ENCODE data around the gene PAPSS1.

PAPSS1 gene

DNA sequence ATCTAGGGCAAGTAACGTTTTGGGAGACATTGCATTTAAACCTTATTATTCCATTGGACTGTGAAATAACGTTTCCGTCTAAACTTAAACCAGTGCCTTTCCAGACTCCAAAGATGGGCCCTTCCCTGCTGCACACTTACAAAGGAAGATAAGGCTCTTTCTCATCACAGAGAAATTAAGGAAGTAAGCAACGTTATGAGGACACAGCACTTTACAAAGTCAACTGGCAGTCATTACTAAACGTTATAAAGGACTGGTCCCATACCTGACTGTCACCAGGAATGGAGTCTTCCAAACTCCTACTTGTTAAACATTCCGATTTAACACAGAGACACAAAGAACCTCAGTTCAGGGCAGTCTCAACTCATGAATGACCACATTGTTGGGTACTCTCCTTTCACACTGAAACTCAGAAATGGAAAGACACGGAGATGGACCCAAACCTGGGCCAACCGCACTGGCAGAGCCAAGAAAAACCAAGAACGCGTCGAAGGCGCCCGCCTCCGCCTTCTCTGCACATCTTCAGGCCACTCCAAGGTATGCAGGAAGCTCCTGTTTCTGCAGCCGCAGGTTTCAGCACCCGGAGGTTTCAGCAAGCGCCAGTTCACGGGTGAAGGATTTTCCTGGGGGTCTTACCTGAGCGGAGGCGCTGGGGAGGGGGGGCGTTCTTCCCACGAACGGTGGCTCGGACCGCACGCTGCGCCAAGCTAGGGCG is 670 bp downstream of the PAPSS1 start:
- Histone ChIP-seq H3K27me3 (ENCODE audit: control insufficient read depth, insufficient read depth, low read length) (no peaks in the 10 kb centered on the region), H3K4me3 (ENCODE audit: low read length) (peak overlapping the region; percentile 66), H3K9ac (ENCODE audit: low read length) (peak overlapping the region; percentile 2), H3K27ac (ENCODE audit: low read depth, low read length) (peak overlapping the region; percentile 47), H3K4me1 (ENCODE audit: control insufficient read depth, insufficient read depth, low read length) (peaks cover 7% of the 10 kb centered on the region), H3K36me3 (ENCODE audit: control insufficient read depth, insufficient read depth, low read length) (no peaks in the 10 kb centered on the region)

DNA sequence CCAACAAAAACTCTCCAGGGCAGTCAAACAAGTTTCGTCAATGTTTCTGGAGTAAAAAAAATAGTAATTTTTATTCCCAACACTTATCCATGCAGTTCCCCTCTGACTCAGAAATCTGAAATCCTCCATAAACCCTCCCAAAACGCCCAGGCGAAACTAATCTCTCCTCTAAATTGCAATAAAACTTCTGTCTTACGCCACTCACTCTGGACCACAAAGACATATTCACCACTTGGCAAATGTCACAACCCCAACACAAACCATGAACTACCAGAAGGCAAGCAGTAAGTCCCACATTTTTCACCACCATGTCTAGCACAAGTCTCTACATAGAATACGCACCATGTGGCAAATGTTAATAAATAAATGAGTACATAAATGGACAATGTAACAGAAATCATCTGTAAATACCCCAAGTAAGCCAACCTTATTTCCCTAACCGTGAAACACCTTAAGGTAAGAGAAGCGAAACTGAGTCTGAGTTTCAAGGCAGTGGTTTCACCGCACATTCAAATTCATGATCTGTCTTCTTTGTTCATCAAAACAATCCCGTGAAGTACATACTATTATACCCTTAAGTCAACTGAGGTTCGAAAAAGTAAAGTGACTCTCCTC is 1.6 kb downstream of the PAPSS1 start:
- Histone ChIP-seq H3K9ac (ENCODE audit: low read length) (no peak overlapping the region), H3K4me1 (ENCODE audit: control insufficient read depth, insufficient read depth, low read length) (peaks cover 7% of the 10 kb centered on the region), H3K27me3 (ENCODE audit: control insufficient read depth, insufficient read depth, low read length) (no peaks in the 10 kb centered on the region), H3K36me3 (ENCODE audit: control insufficient read depth, insufficient read depth, low read length) (no peaks in the 10 kb centered on the region), H3K4me3 (ENCODE audit: low read length) (peak overlapping the region; percentile 41), H3K27ac (ENCODE audit: low read depth, low read length) (no peak overlapping the region)

DNA sequence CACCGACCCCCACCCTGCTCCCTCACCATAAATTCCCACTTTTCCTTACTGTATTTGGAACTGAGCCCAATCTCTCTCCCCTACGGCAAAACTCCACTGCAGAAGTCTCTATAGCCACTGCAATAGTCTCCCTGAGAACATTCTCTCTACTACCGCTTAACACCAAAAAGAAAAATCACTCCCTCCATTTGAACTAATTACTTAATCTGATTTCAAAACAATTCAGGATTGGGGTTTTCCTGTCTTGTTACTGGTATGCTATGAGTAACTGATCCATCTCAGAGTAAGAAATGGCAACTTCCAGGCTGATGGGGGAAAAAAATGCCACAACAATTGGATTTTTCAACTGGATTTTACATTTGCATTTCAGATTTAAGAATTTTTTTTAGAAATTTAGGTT is 5.8 kb downstream of the PAPSS1 start:
- no peak overlapping the region for H3K9ac ChIP-seq (ENCODE audit: low read length)
- no peak overlapping the region for H3K27ac ChIP-seq (ENCODE audit: low read depth, low read length)
- no peaks in the 10 kb centered on the region for H3K27me3 ChIP-seq (ENCODE audit: control insufficient read depth, insufficient read depth, low read length)
- peaks cover 7% of the 10 kb centered on the region for H3K4me1 ChIP-seq (ENCODE audit: control insufficient read depth, insufficient read depth, low read length)
- H3K36me3 ChIP-seq (ENCODE audit: control insufficient read depth, insufficient read depth, low read length) = no peaks in the 10 kb centered on the region
- no peak overlapping the region for H3K4me3 ChIP-seq (ENCODE audit: low read length)

DNA sequence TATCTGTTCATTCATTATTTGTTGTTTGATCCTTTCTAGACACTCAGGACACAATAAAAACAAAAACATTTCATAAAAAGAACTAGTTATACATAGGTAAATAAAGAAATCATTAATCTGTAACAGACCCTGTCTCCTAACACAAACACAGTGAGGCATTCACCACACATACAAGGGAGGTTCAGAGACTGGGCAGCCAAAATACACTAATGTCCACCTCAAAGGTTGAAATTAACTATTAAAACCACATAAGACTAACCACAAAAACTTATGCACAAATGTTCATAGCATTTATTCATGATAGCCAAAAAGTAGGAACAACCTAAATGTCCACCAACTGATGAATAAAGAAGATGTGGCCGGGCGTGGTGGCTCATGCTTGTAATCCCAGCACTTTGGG is 7.8 kb downstream of the PAPSS1 start:
- Histone ChIP-seq H3K9ac (ENCODE audit: low read length) (no peak overlapping the region), H3K4me1 (ENCODE audit: control insufficient read depth, insufficient read depth, low read length) (no peaks in the 10 kb centered on the region), H3K36me3 (ENCODE audit: control insufficient read depth, insufficient read depth, low read length) (no peaks in the 10 kb centered on the region), H3K27ac (ENCODE audit: low read depth, low read length) (no peak overlapping the region), H3K27me3 (ENCODE audit: control insufficient read depth, insufficient read depth, low read length) (no peaks in the 10 kb centered on the region), H3K4me3 (ENCODE audit: low read length) (no peak overlapping the region)

DNA sequence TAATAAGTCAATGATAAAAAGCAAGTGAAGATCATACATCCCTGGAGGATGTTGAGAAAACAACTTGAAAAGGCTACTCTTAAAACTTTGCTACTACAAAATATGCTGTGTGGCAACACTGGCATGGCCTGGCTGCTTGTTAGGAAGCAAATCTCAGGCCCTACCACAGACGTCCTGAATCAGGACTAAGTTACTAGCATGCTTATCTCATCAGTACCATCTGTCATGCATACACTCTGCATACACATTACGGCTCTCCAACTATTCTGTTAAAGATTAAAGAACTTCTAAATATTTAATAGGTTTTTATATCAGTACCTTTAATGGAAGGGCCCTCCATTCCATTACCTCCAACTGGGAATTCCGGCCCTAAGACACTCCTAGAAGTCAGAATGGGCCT is 8.2 kb downstream of the PAPSS1 start:
- Histone ChIP-seq H3K27ac (ENCODE audit: low read depth, low read length) (no peak overlapping the region), H3K4me3 (ENCODE audit: low read length) (no peak overlapping the region), H3K27me3 (ENCODE audit: control insufficient read depth, insufficient read depth, low read length) (no peaks in the 10 kb centered on the region), H3K4me1 (ENCODE audit: control insufficient read depth, insufficient read depth, low read length) (no peaks in the 10 kb centered on the region), H3K36me3 (ENCODE audit: control insufficient read depth, insufficient read depth, low read length) (no peaks in the 10 kb centered on the region), H3K9ac (ENCODE audit: low read length) (no peak overlapping the region)

DNA sequence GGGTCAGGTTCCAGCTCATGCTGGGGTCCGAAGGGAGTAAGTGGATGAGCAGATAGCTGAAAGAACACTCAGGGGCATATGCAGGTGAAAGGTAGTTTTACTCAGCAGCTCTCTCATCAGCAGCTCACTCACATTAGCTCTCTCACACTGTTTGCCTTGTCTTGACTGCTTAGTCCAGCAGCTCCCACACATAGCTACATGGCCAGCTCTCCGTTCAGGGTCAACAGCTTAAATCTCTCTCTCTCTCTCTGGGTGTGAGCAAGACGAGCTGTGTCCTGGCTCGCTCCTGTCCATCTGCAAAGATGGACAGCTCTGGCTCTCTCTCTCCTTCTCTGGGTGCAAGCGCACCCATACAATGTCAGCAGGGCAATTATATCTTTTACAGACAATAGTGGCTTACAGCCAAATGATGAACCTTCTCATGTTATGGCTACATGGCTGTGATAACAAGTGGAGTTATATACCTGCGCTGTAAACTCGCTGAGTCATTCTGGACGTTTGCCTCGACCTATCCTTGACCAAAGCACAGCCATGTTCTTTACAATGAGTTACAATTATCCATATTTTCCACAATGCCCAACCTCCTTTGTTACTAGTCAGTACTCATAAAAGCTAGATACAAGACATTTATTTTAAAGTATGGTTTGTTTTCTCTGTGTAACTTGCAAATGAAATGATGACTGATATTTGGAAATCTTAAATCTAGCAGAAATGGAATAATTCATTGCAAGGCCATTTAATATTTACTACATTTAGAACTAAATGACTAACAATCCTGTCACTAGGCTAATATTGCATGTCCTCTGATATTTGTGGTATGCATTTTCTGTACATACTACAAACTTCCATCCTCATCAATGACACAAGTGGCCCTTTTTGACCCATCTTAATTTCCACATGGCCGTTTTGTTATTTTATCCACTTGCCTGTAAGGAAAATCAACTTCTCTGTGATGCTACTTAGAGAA is 9.3 kb downstream of the PAPSS1 start:
- Histone ChIP-seq H3K27ac (ENCODE audit: low read depth, low read length) (no peak overlapping the region), H3K36me3 (ENCODE audit: control insufficient read depth, insufficient read depth, low read length) (no peaks in the 10 kb centered on the region), H3K9ac (ENCODE audit: low read length) (no peak overlapping the region), H3K4me3 (ENCODE audit: low read length) (no peak overlapping the region), H3K27me3 (ENCODE audit: control insufficient read depth, insufficient read depth, low read length) (no peaks in the 10 kb centered on the region), H3K4me1 (ENCODE audit: control insufficient read depth, insufficient read depth, low read length) (no peaks in the 10 kb centered on the region)

DNA sequence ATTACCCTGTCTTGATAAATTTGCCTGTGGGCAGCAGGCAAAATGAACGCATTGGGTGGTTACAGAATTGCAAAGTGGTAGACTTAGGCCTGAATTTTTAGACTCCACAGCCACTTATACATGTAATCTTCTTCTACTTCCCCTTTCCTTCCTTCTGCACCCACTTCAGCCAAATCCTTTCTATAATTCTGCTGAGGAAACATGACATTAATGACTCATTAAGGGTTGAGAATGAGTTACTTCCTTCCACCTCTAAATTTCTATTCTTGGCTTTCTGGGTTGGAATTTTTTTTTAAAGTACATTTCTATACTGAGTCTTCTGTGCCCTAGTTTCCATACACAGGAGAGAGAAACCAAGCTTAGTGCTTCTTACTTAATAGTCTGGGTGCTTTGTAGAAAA is 10.1 kb downstream of the PAPSS1 start:
- no peaks in the 10 kb centered on the region for H3K4me1 ChIP-seq (ENCODE audit: control insufficient read depth, insufficient read depth, low read length)
- H3K36me3 ChIP-seq (ENCODE audit: control insufficient read depth, insufficient read depth, low read length) = no peaks in the 10 kb centered on the region
- H3K27me3 ChIP-seq (ENCODE audit: control insufficient read depth, insufficient read depth, low read length) = no peaks in the 10 kb centered on the region
- no peak overlapping the region for H3K27ac ChIP-seq (ENCODE audit: low read depth, low read length)
- no peak overlapping the region for H3K4me3 ChIP-seq (ENCODE audit: low read length)
- H3K9ac ChIP-seq (ENCODE audit: low read length) = no peak overlapping the region

DNA sequence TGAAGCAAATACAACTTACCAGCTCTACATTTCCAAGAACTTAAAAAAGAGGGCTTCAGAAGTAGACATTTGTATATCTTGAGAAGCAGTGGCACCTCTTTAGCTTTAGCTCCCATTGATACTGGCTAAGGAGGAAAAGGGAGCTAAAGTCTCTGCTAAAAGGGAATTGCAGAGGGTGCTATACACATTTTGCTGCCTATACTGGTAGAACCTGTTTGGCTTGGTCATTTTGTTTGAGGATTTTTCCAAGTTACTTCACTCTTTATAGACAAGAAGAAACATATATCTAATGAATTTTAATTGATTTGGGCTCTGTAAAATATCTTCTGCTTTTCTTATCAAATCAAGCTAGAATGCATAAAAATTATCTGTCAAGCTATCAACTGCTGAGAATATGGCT is 11.8 kb downstream of the PAPSS1 start:
- Histone ChIP-seq H3K4me1 (ENCODE audit: control insufficient read depth, insufficient read depth, low read length) (no peaks in the 10 kb centered on the region), H3K27me3 (ENCODE audit: control insufficient read depth, insufficient read depth, low read length) (no peaks in the 10 kb centered on the region), H3K27ac (ENCODE audit: low read depth, low read length) (no peak overlapping the region), H3K9ac (ENCODE audit: low read length) (no peak overlapping the region), H3K36me3 (ENCODE audit: control insufficient read depth, insufficient read depth, low read length) (no peaks in the 10 kb centered on the region), H3K4me3 (ENCODE audit: low read length) (no peak overlapping the region)

DNA sequence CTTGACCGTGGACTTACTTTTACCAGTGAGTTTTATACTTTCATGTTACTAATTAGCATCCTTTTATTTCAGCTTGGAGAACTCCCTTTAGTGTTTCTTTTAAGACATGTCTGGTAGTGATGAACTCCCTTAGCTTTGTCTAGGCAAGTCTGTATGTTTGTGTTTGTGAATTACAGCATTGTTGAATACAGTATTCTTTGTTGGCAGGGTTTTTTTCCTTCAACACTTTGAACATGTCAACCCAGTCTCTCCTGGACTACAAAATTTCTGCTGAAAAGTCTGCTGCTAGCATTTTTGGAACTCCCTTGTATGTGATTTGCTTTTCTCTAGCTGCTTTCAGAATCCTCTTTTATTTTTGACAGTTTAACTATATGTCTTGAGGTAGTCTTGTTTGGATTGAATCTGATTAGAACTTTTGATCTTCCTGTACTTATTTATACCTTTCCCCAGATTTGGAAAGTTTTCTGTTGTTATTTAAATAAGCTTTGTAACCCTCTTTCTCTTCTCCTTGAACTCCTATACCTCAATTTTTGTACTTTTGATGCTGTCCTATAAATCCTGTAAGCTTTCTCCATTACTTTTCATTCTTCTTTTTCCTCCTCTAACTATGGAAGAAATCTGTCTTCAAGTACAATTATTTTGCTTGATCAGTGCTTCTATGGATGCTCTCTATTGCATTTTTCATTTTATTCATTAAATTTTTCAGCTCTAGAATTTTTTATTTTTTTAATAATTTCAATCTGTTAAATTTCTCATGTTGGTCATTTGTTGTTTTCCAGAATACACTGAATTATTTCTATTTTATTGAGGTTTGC is 14.1 kb downstream of the PAPSS1 start:
- Histone ChIP-seq H3K27me3 (ENCODE audit: control insufficient read depth, insufficient read depth, low read length) (no peaks in the 10 kb centered on the region), H3K27ac (ENCODE audit: low read depth, low read length) (no peak overlapping the region), H3K36me3 (ENCODE audit: control insufficient read depth, insufficient read depth, low read length) (no peaks in the 10 kb centered on the region), H3K9ac (ENCODE audit: low read length) (no peak overlapping the region), H3K4me3 (ENCODE audit: low read length) (no peak overlapping the region), H3K4me1 (ENCODE audit: control insufficient read depth, insufficient read depth, low read length) (no peaks in the 10 kb centered on the region)

DNA sequence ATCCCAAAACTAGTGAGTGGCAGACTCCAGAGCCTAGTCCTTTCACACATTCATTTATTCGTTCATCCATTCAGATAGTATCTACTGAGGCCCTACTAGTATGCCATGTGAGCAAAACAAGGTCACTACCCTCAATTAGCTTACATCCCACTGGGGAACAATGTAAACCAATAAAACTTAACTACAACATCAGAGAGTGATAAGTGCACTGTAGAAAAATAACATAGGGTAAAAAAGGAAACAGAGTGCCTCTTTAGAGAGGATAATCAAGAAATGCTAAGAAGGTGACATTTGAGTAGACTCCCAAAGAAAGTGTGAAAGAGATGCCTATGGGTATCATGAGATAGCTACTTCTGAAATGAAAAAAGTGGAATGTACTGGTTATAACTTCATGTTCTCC is 18.5 kb downstream of the PAPSS1 start:
- Histone ChIP-seq H3K27me3 (ENCODE audit: control insufficient read depth, insufficient read depth, low read length) (no peaks in the 10 kb centered on the region), H3K36me3 (ENCODE audit: control insufficient read depth, insufficient read depth, low read length) (no peaks in the 10 kb centered on the region), H3K27ac (ENCODE audit: low read depth, low read length) (no peak overlapping the region), H3K4me3 (ENCODE audit: low read length) (no peak overlapping the region), H3K9ac (ENCODE audit: low read length) (no peak overlapping the region), H3K4me1 (ENCODE audit: control insufficient read depth, insufficient read depth, low read length) (no peaks in the 10 kb centered on the region)

DNA sequence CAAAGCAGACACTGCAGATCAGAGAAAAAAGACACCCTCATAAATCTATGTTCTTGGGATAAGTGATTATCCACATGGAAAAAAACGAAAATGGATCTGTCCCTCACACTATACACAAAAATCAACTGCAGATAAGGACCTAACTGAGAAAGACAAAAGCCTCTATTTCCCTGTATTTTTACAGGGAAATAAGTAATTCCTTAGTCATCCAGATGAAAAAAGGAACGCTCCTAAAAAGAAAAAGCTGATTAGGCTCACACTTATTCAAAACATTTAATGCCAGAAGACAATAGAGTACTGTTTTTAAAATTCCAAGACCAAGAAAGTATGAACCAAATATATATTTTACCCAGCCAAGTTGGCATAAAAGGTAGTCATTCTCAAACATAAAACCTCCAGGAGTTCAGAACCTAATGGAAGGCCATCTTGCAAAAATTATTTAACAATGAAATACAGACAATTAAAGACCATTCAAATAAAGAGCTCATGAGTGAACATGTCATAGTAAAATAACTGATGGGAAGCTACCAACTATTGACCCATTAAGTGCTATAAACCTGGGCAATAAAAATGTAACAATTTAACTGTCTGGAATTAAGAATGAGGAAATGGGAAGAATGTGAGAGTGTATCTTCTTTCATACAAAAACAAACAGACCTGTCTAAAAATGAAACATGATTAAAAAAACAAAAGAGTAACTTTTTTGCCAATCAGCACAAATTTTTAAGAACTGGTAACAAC is 20.4 kb downstream of the PAPSS1 start:
- Histone ChIP-seq H3K4me1 (ENCODE audit: control insufficient read depth, insufficient read depth, low read length) (no peaks in the 10 kb centered on the region), H3K4me3 (ENCODE audit: low read length) (no peak overlapping the region), H3K27ac (ENCODE audit: low read depth, low read length) (no peak overlapping the region), H3K36me3 (ENCODE audit: control insufficient read depth, insufficient read depth, low read length) (no peaks in the 10 kb centered on the region), H3K27me3 (ENCODE audit: control insufficient read depth, insufficient read depth, low read length) (no peaks in the 10 kb centered on the region), H3K9ac (ENCODE audit: low read length) (no peak overlapping the region)

Measured in rectal smooth muscle tissue (tissue), 1 donor.